GM10847 (cell line): ENCODE data around the gene ABCB10.

Source experiments
- POLR2A ChIP-seq: IDR thresholded peaks from 2 replicates; pipeline ENCODE4 v1.6.1; 2011; ENCODE audit not compliant: insufficient read length; ENCODE audit errors: extremely low read depth

Gene ABCB10

DNA sequence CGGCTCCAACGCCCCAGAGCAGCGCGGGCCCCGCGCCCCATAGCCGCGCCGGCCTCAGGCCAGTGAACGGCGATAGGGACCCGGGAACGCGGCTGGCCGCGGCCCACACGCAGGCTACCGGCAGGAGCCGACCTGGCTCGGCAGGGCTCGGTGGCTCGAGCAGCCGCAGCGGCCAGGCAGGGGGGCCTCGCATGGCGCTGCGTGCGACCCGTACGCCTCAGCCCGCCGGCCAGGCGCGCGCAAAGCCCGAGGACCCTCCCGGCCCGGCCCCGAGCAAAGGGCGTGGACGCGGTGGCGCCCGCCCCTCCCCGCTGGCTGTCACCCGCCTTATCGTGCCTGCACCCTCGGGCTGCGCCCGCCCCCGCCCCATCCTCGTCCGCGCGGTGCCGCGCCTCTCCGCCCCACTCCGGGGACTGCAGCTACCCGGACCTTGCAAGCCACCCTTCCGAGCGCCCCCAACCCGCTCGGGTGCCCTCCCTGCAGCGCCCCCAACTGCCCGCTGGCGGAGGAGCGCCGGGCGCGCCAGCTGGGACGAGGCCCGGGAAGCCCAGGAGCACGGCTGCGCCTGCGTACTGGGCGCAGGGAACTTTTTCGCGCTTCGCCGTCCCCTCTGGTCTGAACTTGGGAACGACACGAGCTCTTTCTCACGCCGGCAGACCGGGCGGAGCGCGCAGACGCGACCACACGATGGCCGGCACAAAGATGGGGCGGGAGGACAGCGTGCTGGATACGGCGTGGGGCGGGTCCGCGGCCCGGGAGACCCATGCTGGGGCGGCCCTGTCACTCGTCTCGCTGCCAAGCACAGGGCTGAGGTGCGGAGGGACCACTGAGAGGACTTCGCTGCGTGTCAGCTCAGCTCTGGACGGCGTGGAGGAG is at the start of gene ABCB10:
Gene ABCB10, minus strand, starts transcription at position 248 of the 876 bp plus-strand sequence. Its CDS starts 55 bp downstream, at position 193.
- peak; percentile 40 for TF ChIP-seq POLR2A

DNA sequence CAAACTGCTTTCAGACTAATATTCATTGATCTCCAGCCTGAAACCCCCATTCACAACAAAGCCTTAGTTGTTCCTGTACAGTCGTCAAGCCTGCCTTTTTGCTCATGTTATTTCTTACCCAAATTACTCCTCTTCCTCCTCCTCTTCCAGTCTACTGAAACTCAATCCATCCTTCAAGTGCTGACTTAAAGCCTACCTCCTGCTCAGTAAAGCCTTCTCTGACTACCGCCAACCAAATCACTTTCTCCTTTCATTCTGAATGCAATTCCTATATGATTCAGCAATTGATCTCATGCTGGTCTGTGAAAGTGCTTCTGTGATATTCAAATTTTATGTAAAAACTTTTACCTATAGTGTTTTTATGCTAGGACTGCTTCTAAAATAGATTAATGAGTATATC is 48.9 kb upstream of the ABCB10 start:
- no peak for TF ChIP-seq POLR2A

GRCh38 chr1:229603371-229604005 is 45.0 kb upstream of the ABCB10 start:
- TF ChIP-seq POLR2A: no peak

DNA sequence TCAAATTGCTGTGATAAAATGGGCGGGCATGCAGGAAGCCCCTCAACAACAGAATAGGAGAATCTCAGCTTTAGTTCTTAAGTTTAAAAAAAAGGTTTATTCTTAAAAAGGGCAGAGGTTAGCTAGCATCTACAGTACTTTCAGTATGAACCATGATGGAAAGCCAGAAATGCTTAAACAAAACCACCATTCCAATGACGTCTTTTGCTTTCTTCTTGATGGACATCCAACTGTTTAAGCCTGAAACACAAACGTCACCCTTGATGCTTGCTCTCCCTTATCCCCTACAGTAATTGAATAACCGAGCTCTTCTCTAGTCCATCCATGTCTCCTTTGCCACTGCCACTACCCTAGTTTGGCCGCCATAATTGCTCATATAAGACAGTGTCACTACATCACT is 41.7 kb upstream of the ABCB10 start:
- TF ChIP-seq POLR2A: no peak

DNA sequence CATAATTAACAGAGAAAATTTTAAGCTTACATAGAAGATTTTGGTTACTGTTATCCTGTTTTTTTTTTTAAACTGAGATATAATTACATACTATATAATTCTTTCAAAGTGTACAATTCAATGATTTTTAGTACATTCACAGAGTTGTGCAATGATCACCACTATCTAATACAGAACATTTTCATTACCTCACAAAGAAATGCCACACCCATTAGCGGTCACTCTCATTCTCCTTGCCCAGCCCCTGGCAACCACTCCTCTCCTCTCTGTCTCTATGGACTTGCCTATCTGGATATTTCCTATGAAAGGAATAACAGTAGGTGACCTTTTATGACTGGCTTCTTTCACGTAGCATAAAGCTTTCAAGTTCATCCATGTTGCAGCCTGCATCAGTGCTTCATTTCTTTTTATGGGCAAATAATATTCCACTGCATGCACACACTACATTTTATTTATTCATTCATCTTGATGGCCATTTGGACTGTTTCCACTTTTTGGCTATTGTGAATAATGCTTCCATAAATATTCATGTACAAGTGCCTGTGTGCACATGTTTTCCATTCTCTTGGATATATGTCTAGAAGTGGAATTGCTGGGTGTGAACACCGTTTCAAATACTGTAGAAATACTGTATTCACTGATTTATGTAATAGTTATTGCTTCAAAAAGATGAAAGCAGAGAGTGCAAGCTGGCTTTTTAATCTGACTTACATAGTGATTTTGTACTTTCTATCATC is 40.9 kb upstream of the ABCB10 start:
- no peak for TF ChIP-seq POLR2A

DNA sequence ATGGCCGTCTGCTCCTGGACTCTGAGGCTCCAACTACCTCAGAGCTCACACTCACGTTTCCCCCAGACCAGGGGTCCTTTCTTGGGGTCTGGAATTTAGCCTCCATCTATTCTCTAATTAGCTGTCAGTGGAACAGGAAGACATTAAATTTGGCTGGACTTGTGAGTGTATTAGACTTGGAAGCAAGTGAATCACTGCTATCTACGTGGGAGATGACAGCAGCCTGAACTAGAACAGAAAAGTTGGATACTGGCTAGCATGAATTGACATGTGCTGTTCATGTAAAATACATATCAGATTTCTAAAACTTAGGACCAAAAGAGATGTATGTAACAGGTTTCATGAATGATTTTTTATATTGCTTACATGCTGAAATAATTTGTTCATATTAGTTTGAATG is 39.4 kb upstream of the ABCB10 start:
- no peak for TF ChIP-seq POLR2A

- no peak for TF ChIP-seq POLR2A
Measured at GRCh38 chr1:229596925-229597699, 38.6 kb upstream of the ABCB10 start.

DNA sequence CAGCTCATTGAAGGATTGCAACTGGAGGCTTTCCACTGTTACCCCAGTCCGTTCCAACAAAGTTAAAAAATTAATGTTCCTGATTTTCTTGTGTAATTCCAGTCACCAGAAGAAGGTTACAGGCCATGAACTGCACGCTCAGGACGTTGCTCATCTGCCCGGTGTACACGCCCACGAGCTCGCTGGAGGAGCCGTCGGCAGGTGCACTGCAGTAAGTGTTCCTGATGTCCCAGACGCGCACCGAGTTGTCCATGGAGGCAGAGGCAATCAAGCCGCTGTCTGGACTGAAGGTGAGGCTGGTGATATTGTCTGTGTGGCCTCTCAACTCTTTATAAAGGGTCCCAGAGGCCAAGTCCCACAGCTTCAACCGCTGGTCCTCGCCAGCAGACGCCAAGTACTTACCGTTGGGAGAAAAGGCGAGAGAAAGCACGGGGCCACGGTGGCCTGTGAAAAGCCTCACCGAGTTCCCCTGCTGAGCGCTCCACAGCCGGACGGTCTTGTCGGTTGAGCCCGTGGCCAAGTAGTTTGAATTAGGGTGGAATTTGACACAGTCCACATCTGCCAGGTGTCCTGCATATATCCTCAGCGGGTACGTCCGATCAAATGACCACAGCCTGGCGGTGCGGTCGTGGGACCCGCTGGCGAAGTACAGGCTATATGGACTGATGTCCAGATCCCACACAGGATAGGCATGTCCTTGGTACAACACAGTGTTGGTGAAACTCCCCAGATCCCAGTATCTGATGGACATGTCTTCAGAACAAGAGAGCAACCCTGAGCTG is 35.9 kb upstream of the ABCB10 start:
- TF ChIP-seq POLR2A: no peak

GRCh38 chr1:229593800-229594199 is 35.3 kb upstream of the ABCB10 start:
- no peak for TF ChIP-seq POLR2A

- TF ChIP-seq POLR2A: no peak
Measured at GRCh38 chr1:229590119-229590518, 31.6 kb upstream of the ABCB10 start.

DNA sequence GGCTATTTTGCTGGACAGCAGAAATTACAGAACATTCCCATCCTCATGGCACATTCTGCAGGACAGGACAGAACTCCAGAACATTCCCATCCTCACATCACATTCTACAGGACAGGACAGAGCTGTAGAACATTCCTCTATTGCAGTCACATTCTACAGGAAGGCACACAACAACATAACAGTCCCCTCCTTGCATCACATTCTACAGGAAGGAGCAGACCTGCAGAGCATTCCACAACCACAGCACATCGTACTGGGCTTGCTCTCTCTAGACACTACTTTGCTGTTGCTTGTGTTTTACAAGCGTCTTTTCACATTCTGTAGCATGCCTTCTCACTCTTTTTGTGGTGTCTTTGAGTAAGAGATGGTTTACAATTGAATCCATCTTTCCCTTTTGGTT is 26.8 kb upstream of the ABCB10 start:
- TF ChIP-seq POLR2A: no peak

GRCh38 chr1:229582715-229583114 is 24.2 kb upstream of the ABCB10 start:
- TF ChIP-seq POLR2A: no peak

DNA sequence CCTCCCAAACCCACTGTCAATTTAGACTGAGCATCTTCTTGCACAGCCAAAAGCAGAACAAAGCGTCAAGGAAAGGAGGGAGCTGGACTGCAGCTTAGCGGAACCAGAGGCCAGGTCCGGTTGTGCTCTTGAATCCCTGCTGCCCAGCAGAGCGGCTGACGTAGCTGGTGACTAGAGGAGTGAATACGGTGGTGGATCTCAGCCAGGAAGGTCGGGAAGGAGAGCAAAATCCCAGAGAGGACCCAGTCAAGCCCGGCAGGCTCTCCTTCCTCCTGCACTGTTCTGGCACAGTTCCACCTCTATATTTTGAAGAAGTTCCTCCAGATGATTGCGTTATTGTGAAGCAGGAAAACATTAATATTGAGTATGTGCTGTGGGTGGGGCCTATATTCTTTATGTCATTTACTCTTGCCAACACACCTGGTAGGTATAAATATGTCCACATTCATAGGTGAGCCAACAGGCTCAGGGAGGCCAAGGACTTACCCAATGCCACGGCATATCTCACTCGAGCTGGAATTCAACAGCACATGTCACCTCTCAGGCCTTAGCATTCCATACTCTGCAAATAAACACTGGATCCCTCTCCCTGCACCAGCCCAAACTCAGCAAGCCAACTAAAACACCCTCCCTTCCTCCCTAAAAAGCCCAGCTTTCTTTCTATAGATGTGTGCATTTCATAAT is 23.6 kb upstream of the ABCB10 start:
- no peak for TF ChIP-seq POLR2A

GRCh38 chr1:229581485-229581884 is 23.0 kb upstream of the ABCB10 start:
- no peak for TF ChIP-seq POLR2A
